ENCODE data around the gene DNAJC5. TPM values are rescaled to one million over a fixed set of nuclear protein-coding genes. Genes with fewer than 3 reads are reported as not detected.

Gene DNAJC5
- total and polyA plus RNA-seq, 9 of the 15 experiments (the other 6 are each of a cell fraction or from before 2014, with no cell fraction given) = 0.95 to 42.8 (median 23.4) TPM

DNA sequence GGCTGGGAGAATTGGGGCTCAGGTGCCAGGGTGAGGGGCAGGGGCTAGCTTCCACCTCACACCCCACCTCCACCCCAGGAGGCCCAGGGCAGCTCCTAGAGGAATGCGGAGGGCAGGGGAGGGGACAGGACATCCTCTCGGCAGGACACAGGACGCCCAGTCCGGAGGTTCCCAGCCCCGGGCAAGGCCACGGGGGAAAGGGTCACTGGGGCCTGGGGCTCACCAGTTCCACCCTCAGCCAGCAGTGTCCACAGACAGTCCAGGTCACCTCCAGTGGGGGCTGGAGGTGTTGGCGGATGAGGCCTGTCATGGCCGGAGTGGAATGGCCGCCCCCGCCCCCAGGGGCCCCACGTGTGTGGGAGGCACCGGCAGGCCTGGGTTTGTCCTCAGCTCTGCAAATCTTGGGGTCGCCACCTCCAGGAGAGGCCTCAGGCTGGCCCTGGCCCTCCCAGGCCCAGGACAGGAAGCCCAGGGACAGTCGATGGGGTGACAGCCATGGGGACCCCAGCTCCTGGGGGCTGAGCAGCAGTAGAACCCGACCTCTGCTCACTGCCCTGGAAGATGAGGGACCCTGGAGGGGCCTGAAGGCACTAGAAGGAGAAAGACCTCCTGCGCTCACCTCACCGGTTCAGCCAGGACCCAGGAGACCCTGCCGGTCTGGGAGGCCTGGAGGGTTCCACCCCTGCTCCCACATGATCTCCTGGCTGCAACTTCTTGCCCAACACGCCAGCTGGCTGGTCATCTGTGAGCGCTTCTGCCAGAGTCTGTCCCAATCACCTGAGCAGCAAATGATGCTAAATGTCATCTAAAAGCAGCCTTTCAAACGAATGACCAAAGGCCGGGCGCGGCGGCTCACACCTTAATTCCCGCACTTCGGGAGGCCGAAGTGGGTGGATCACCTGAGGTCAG is 46.7 kb upstream of the DNAJC5 start (continued):
- TF ChIP-seq FOXP1 (CRISPR knock-in tag; IDR thresholded peaks at IDR 0.05) (no peak), ZNF408 (CRISPR knock-in tag; IDR thresholded peaks at IDR 0.05; ENCODE audit: low read depth) (no peak), RBBP5 (IDR thresholded peaks at IDR 0.05; ENCODE audit: borderline replicate concordance, insufficient read depth, low read length, poor library complexity, severe bottlenecking) (peak; percentile 27), CTBP1 (IDR thresholded peaks at IDR 0.05; ENCODE audit: borderline replicate concordance) (no peak), KDM2B (CRISPR knock-in tag; IDR thresholded peaks at IDR 0.05) (no peak), RAD51 (IDR thresholded peaks at IDR 0.05; ENCODE audit: borderline replicate concordance, low read depth) (no peak), TEAD4 (IDR thresholded peaks at IDR 0.05; ENCODE audit: low read length) (no peak), TEAD4 (CRISPR knock-in tag; IDR thresholded peaks at IDR 0.05; ENCODE audit: borderline replicate concordance) (no peak), CBX2 (IDR thresholded peaks at IDR 0.05; ENCODE audit: insufficient read depth, low read length, poor library complexity, severe bottlenecking) (no peak), SRSF7 (optimal IDR thresholded peaks at IDR 0.05; ENCODE audit: low read depth, low read length) (no peak)
- TF ChIP-seq, protein P1, sequence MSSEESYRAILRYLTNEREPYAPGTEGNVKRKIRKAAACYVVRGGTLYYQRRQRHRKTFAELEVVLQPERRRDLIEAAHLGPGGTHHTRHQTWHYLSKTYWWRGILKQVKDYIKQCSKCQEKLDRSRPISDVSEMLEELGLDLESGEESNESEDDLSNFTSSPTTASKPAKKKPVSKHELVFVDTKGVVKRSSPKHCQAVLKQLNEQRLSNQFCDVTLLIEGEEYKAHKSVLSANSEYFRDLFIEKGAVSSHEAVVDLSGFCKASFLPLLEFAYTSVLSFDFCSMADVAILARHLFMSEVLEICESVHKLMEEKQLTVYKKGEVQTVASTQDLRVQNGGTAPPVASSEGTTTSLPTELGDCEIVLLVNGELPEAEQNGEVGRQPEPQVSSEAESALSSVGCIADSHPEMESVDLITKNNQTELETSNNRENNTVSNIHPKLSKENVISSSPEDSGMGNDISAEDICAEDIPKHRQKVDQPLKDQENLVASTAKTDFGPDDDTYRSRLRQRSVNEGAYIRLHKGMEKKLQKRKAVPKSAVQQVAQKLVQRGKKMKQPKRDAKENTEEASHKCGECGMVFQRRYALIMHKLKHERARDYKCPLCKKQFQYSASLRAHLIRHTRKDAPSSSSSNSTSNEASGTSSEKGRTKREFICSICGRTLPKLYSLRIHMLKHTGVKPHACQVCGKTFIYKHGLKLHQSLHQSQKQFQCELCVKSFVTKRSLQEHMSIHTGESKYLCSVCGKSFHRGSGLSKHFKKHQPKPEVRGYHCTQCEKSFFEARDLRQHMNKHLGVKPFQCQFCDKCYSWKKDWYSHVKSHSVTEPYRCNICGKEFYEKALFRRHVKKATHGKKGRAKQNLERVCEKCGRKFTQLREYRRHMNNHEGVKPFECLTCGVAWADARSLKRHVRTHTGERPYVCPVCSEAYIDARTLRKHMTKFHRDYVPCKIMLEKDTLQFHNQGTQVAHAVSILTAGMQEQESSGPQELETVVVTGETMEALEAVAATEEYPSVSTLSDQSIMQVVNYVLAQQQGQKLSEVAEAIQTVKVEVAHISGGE (CRISPR knock-in tag; IDR thresholded peaks at IDR 0.05) = no peak
- TF ChIP-seq, protein P2, sequence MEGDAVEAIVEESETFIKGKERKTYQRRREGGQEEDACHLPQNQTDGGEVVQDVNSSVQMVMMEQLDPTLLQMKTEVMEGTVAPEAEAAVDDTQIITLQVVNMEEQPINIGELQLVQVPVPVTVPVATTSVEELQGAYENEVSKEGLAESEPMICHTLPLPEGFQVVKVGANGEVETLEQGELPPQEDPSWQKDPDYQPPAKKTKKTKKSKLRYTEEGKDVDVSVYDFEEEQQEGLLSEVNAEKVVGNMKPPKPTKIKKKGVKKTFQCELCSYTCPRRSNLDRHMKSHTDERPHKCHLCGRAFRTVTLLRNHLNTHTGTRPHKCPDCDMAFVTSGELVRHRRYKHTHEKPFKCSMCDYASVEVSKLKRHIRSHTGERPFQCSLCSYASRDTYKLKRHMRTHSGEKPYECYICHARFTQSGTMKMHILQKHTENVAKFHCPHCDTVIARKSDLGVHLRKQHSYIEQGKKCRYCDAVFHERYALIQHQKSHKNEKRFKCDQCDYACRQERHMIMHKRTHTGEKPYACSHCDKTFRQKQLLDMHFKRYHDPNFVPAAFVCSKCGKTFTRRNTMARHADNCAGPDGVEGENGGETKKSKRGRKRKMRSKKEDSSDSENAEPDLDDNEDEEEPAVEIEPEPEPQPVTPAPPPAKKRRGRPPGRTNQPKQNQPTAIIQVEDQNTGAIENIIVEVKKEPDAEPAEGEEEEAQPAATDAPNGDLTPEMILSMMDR (IDR thresholded peaks at IDR 0.05 in 2 of 3, conservative IDR thresholded peaks at IDR 0.05 in 1 of 3; ENCODE audit: insufficient read depth in 2 of 3, low read depth in 1 of 3, low read length in 3 of 3) = no peak
- TF ChIP-seq, protein P3, sequence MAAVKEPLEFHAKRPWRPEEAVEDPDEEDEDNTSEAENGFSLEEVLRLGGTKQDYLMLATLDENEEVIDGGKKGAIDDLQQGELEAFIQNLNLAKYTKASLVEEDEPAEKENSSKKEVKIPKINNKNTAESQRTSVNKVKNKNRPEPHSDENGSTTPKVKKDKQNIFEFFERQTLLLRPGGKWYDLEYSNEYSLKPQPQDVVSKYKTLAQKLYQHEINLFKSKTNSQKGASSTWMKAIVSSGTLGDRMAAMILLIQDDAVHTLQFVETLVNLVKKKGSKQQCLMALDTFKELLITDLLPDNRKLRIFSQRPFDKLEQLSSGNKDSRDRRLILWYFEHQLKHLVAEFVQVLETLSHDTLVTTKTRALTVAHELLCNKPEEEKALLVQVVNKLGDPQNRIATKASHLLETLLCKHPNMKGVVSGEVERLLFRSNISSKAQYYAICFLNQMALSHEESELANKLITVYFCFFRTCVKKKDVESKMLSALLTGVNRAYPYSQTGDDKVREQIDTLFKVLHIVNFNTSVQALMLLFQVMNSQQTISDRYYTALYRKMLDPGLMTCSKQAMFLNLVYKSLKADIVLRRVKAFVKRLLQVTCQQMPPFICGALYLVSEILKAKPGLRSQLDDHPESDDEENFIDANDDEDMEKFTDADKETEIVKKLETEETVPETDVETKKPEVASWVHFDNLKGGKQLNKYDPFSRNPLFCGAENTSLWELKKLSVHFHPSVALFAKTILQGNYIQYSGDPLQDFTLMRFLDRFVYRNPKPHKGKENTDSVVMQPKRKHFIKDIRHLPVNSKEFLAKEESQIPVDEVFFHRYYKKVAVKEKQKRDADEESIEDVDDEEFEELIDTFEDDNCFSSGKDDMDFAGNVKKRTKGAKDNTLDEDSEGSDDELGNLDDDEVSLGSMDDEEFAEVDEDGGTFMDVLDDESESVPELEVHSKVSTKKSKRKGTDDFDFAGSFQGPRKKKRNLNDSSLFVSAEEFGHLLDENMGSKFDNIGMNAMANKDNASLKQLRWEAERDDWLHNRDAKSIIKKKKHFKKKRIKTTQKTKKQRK (IDR thresholded peaks at IDR 0.05; ENCODE audit: borderline replicate concordance, low read depth, low read length) = no peak
- TF ChIP-seq, protein P4, sequence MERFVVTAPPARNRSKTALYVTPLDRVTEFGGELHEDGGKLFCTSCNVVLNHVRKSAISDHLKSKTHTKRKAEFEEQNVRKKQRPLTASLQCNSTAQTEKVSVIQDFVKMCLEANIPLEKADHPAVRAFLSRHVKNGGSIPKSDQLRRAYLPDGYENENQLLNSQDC (CRISPR knock-in tag; IDR thresholded peaks at IDR 0.05) = no peak
